Kidney epithelial cell (primary cell): ENCODE data around the gene MCTP1. TPM values are rescaled to one million over a fixed set of nuclear protein-coding genes. Genes with fewer than 3 reads are reported as not detected.

Experiments
- DNase-seq: peaks from one replicate; pipeline ENCODE4 v3.0.0-alpha.2; 2010; ENCODE audit warnings: low read depth
- H3K27me3 ChIP-seq: 2 replicates; pipeline ENCODE4 v1.6.0; 2011; ENCODE audit warnings: low read length; ENCODE audit not compliant: control insufficient read depth, insufficient read depth
- H3K36me3 ChIP-seq: 2 replicates; pipeline ENCODE4 v1.5.1; 2011; ENCODE audit warnings: low read length; ENCODE audit not compliant: control insufficient read depth, insufficient read depth
- H3K4me3 ChIP-seq: 2 replicates; pipeline ENCODE4 v1.5.1; 2011; ENCODE audit warnings: low read depth, mild to moderate bottlenecking, control low read depth, low read length
- CTCF ChIP-seq: IDR thresholded peaks from 2 replicates; pipeline ENCODE4 v1.5.1; 2011; ENCODE audit warnings: mild to moderate bottlenecking, moderate library complexity, low read length, control low read depth, inconsistent platforms; ENCODE audit not compliant: insufficient read depth, poor library complexity, severe bottlenecking
- total RNA-seq: library from RNA; depleted of rRNA; stranded (reverse); fragments of >200 nt; gene quantifications from 2 replicates; pipeline ENCODE4 v1.2.3, GENCODE V29; 2015

The MCTP1 gene
- total RNA-seq, 1 donor from 2014 or later: 12.9 TPM

DNA sequence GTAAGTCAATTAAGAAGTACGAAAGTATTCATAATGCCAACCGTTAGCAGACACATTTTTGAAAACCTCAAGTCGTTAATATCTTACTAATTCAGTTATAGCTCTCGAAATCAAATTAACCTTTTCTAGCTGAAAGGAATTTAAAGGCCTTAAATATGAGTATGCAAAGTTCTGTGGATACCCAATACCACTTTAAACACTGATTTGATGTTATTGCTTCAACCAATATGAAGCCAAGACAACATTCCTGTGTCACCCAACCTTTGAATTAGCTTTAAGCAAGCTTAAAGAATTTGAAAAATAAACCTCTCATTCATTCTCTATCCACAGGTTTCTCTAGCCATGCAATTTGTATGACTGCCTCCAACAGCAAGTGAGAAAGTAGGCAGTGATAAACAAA lies 204.5 kb downstream of the MCTP1 start:
- DNase-seq: peak; percentile 41
- Histone ChIP-seq H3K4me3 (peak overlapping the region; percentile 66), H3K36me3 (no peaks in the 10 kb centered on the region), H3K27me3 (no peaks in the 10 kb centered on the region)
- TF ChIP-seq CTCF: no peak

- no peaks in the 10 kb centered on the region for H3K27me3 ChIP-seq
- H3K4me3 ChIP-seq: peak overlapping the region; percentile 66
- no peak for TF ChIP-seq CTCF
- DNase-seq: no peak
- no peaks in the 10 kb centered on the region for H3K36me3 ChIP-seq
Measured at GRCh38 chr5:95080030-95080429, 204.9 kb downstream of the MCTP1 start.

- no peak for DNase-seq
- no peaks in the 10 kb centered on the region for H3K27me3 ChIP-seq
- no peak for TF ChIP-seq CTCF
- peak overlapping the region; percentile 6 for H3K4me3 ChIP-seq
- H3K36me3 ChIP-seq: no peaks in the 10 kb centered on the region
Measured at GRCh38 chr5:95078868-95079267, 206.0 kb downstream of the MCTP1 start.

- no peak for DNase-seq
- H3K4me3 ChIP-seq: no peak overlapping the region
- no peak for TF ChIP-seq CTCF
- H3K27me3 ChIP-seq: no peaks in the 10 kb centered on the region
- H3K36me3 ChIP-seq: no peaks in the 10 kb centered on the region
Measured at GRCh38 chr5:95076395-95077185, 208.3 kb downstream of the MCTP1 start.

DNA sequence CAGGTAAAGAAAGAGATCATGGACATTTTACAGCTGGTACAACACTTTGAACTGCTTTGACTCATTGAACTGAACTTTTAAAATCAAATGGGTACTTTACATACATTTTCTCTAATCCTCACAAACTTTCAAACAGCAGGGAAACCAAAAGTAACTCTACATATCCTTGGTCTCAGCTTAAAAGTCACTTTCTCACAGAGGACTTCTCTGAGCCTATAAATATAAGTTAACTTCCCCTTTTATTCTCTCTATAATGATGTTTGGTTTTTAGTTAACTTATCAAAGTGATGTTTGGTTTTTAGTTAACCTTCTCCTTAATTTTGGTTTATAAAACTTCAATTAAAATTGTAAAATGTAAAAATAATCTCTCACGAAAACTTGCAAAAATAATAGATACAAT lies 209.8 kb downstream of the MCTP1 start:
- Histone ChIP-seq H3K36me3 (no peaks in the 10 kb centered on the region), H3K4me3 (no peak overlapping the region), H3K27me3 (no peaks in the 10 kb centered on the region)
- DNase-seq: no peak
- TF ChIP-seq CTCF: no peak

DNA sequence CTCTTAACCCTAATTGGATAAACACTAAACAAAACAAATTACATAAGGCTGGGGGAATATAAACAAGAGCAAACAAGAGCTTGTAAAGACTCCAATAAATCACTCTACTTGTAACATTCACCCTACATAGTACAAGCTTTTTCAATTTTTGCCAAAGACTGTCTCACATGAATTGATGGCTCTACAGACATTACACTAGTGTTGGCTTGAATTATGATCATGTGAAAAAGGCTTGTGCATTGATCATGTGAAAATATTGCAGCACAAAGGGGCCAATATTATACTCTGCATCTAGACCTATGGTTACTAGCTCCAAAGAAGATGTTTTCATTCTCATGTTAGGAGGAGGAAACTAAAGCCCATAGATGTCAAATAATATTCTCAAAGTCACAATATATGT lies 212.6 kb downstream of the MCTP1 start:
- H3K36me3 ChIP-seq: no peaks in the 10 kb centered on the region
- DNase-seq: no peak
- no peak for TF ChIP-seq CTCF
- no peak overlapping the region for H3K4me3 ChIP-seq
- no peaks in the 10 kb centered on the region for H3K27me3 ChIP-seq
